ENCODE data around the gene UBR1. TPM values are rescaled to one million over a fixed set of nuclear protein-coding genes. Genes with fewer than 3 reads are reported as not detected.
"Not testable (repeated sequence)": the region's sequence is repeated elsewhere in the genome, so short reads cannot be mapped to it uniquely, and the experiment has no call there.

Gene UBR1
- total RNA-seq, 4 donors from 2014 or later = 11.6 to 38.2 (median 17.2) TPM

- intact Hi-C loops (cut with DNase I; ENCODE audit: low total_unique reads) = no loop called here
- DNase-seq (ENCODE audit: low spot score in 2 of 2) = no peak
- 94 to 98% methylated on average over 2 of the region's 2 CpGs for WGBS, 2 donors
- TF ChIP-seq CTCF (IDR thresholded peaks at IDR 0.05) (no peak), POLR2A (IDR thresholded peaks at IDR 0.05) (no peak)
- H3K4me3 ChIP-seq (ENCODE audit: low read depth, poor library complexity, severe bottlenecking) = no peak overlapping the region
Measured at GRCh38 chr15:42974202-42974862, 131.5 kb downstream of the UBR1 start.

- TF ChIP-seq POLR2A (IDR thresholded peaks at IDR 0.05) (no peak), CTCF (IDR thresholded peaks at IDR 0.05) (no peak)
- intact Hi-C loops (cut with DNase I; ENCODE audit: low total_unique reads) = no loop called here
- WGBS, 2 donors = 74 to 79% methylated on average over 4 of the region's 4 CpGs
- no peak for DNase-seq (ENCODE audit: low spot score in 2 of 2)
- H3K4me3 ChIP-seq (ENCODE audit: low read depth, poor library complexity, severe bottlenecking) = no peak overlapping the region
Measured at GRCh38 chr15:42973114-42973513, 132.7 kb downstream of the UBR1 start.

GRCh38 chr15:42971830-42972229 is 134.0 kb downstream of the UBR1 start:
- WGBS, 2 donors = 97 to 100% methylated on average over 1 of the region's 1 CpG
- DNase-seq (ENCODE audit: low spot score in 2 of 2) = no peak
- no peak for TF ChIP-seq POLR2A (IDR thresholded peaks at IDR 0.05)
- no peak for TF ChIP-seq CTCF (IDR thresholded peaks at IDR 0.05)
- no peak overlapping the region for H3K4me3 ChIP-seq (ENCODE audit: low read depth, poor library complexity, severe bottlenecking)
- intact Hi-C loops (cut with DNase I; ENCODE audit: low total_unique reads) = no loop called here

GRCh38 chr15:42964476-42964875 is 141.4 kb downstream of the UBR1 start:
- DNase-seq (ENCODE audit: low spot score in 2 of 2) = no peak
- WGBS, 2 donors = 98% methylated on average over 5 of the region's 5 CpGs
- intact Hi-C loops (cut with DNase I; ENCODE audit: low total_unique reads) = no loop called here
- TF ChIP-seq CTCF (IDR thresholded peaks at IDR 0.05) (no peak), POLR2A (IDR thresholded peaks at IDR 0.05) (no peak)
- no peak overlapping the region for H3K4me3 ChIP-seq (ENCODE audit: low read depth, poor library complexity, severe bottlenecking)

- intact Hi-C loops (cut with DNase I; ENCODE audit: low total_unique reads) = no loop called here
- no peak for DNase-seq (ENCODE audit: low spot score in 2 of 2)
- H3K4me3 ChIP-seq (ENCODE audit: low read depth, poor library complexity, severe bottlenecking) = no peak overlapping the region
- no peak for TF ChIP-seq CTCF (IDR thresholded peaks at IDR 0.05)
- no peak for TF ChIP-seq POLR2A (IDR thresholded peaks at IDR 0.05)
Measured at GRCh38 chr15:42955518-42955917, 150.3 kb downstream of the UBR1 start.

GRCh38 chr15:42954291-42954690 is 151.5 kb downstream of the UBR1 start:
- no peak for DNase-seq (ENCODE audit: low spot score in 2 of 2)
- H3K4me3 ChIP-seq (ENCODE audit: low read depth, poor library complexity, severe bottlenecking) = no peak overlapping the region
- WGBS, 2 donors = 92 to 94% methylated on average over 4 of the region's 4 CpGs
- no peak for TF ChIP-seq POLR2A (IDR thresholded peaks at IDR 0.05)
- TF ChIP-seq CTCF (IDR thresholded peaks at IDR 0.05) = no peak
- intact Hi-C loops (cut with DNase I; ENCODE audit: low total_unique reads) = no loop called here

- 100% methylated on average over 3 of the region's 3 CpGs for WGBS, 2 donors
- DNase-seq (ENCODE audit: low spot score in 2 of 2); intact Hi-C loops (cut with DNase I; ENCODE audit: low total_unique reads); H3K4me3 ChIP-seq (ENCODE audit: low read depth, poor library complexity, severe bottlenecking): not testable (repeated sequence)
Measured at GRCh38 chr15:42948898-42949297, 156.9 kb downstream of the UBR1 start.
